ENCODE data around the gene SST. TPM values are rescaled to one million over a fixed set of nuclear protein-coding genes. Genes with fewer than 3 reads are reported as not detected.
A peak's percentile ranks its signal among the peaks of the same experiment; 100 is the strongest.

Gene SST
- total RNA-seq, 1 experiment from 2014 or later: not detected

DNA sequence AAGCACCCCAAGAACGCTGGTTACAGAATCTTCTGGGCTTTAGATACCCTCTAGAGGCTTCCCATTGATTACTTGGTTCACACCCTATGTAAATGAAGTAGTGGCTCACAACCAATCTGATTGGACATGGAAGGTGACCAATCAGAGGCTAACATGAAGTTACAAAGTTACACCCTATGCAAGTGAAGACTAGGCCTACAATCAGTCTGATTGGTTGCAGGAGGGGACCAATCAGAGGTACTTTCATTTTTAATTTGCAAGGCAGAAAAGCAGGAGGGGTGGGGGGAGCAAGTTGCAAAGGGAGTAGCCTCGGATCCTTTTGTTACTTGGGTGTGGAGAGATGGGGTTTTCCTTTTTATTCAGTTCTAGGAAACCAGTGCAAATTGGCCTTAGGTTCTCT lies 43.3 kb upstream of the SST start:
- RAD21 ChIA-PET (ENCODE audit: low non-redundant PET in 1 of 2, low total read pairs in 2 of 2, uncharacterized antibody in 2 of 2, unreplicated experiment in 2 of 2): interaction anchor here (0.6 to 0.9 kb wide), 2 partner anchors 34 to 66 kb away, joined by 3 to 4 read pairs; no protein-coding TSS in a partner anchor
- H3K27ac ChIP-seq (ENCODE audit: low read depth, low read length): no peak overlapping the region
- peak overlapping the region; percentile 67 for H2AFZ ChIP-seq (ENCODE audit: low read depth, low read length, poor library complexity, severe bottlenecking)
- H3K9me3 ChIP-seq (ENCODE audit: control insufficient read depth in 1 of 2, insufficient read depth in 1 of 2, low read depth in 1 of 2, low read length in 2 of 2): no peaks in the 10 kb centered on the region
- H3K4me2 ChIP-seq (ENCODE audit: low read length): no peak overlapping the region
- H3K9me2 ChIP-seq (ENCODE audit: insufficient read depth): no peaks in the 10 kb centered on the region
- TF ChIP-seq SIN3A (IDR thresholded peaks at IDR 0.05; ENCODE audit: low read depth): no peak
- TF ChIP-seq, protein P1, sequence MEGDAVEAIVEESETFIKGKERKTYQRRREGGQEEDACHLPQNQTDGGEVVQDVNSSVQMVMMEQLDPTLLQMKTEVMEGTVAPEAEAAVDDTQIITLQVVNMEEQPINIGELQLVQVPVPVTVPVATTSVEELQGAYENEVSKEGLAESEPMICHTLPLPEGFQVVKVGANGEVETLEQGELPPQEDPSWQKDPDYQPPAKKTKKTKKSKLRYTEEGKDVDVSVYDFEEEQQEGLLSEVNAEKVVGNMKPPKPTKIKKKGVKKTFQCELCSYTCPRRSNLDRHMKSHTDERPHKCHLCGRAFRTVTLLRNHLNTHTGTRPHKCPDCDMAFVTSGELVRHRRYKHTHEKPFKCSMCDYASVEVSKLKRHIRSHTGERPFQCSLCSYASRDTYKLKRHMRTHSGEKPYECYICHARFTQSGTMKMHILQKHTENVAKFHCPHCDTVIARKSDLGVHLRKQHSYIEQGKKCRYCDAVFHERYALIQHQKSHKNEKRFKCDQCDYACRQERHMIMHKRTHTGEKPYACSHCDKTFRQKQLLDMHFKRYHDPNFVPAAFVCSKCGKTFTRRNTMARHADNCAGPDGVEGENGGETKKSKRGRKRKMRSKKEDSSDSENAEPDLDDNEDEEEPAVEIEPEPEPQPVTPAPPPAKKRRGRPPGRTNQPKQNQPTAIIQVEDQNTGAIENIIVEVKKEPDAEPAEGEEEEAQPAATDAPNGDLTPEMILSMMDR (IDR thresholded peaks at IDR 0.05 in 2 of 3, conservative IDR thresholded peaks at IDR 0.05 in 1 of 3; ENCODE audit: borderline replicate concordance in 1 of 3, insufficient read depth in 1 of 3, low read depth in 2 of 3, low read length in 2 of 3): no peak
- TF ChIP-seq FOSL1 (IDR thresholded peaks at IDR 0.05; ENCODE audit: low read depth): no peak
- TF ChIP-seq TCF7L2 (IDR thresholded peaks at IDR 0.05; ENCODE audit: borderline replicate concordance, extremely low read depth, insufficient read depth, insufficient read length): no peak
- TF ChIP-seq, protein P2, sequence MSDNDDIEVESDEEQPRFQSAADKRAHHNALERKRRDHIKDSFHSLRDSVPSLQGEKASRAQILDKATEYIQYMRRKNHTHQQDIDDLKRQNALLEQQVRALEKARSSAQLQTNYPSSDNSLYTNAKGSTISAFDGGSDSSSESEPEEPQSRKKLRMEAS (IDR thresholded peaks at IDR 0.05): no peak
- TF ChIP-seq, protein P3, sequence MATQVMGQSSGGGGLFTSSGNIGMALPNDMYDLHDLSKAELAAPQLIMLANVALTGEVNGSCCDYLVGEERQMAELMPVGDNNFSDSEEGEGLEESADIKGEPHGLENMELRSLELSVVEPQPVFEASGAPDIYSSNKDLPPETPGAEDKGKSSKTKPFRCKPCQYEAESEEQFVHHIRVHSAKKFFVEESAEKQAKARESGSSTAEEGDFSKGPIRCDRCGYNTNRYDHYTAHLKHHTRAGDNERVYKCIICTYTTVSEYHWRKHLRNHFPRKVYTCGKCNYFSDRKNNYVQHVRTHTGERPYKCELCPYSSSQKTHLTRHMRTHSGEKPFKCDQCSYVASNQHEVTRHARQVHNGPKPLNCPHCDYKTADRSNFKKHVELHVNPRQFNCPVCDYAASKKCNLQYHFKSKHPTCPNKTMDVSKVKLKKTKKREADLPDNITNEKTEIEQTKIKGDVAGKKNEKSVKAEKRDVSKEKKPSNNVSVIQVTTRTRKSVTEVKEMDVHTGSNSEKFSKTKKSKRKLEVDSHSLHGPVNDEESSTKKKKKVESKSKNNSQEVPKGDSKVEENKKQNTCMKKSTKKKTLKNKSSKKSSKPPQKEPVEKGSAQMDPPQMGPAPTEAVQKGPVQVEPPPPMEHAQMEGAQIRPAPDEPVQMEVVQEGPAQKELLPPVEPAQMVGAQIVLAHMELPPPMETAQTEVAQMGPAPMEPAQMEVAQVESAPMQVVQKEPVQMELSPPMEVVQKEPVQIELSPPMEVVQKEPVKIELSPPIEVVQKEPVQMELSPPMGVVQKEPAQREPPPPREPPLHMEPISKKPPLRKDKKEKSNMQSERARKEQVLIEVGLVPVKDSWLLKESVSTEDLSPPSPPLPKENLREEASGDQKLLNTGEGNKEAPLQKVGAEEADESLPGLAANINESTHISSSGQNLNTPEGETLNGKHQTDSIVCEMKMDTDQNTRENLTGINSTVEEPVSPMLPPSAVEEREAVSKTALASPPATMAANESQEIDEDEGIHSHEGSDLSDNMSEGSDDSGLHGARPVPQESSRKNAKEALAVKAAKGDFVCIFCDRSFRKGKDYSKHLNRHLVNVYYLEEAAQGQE (IDR thresholded peaks at IDR 0.05; ENCODE audit: low read depth): no peak
- TF ChIP-seq EZH2 (IDR thresholded peaks at IDR 0.05): no peak
- no peak for TF ChIP-seq CBX3 (IDR thresholded peaks at IDR 0.05; ENCODE audit: low read depth)
- no peak for TF ChIP-seq RAD21 (IDR thresholded peaks at IDR 0.05; ENCODE audit: low read depth)
- TF ChIP-seq POLR2AphosphoS5 (IDR thresholded peaks at IDR 0.05; ENCODE audit: low read depth, low read length): no peak
- no peak for TF ChIP-seq EGR1 (IDR thresholded peaks at IDR 0.05; ENCODE audit: low read depth)
- TF ChIP-seq, protein P4, sequence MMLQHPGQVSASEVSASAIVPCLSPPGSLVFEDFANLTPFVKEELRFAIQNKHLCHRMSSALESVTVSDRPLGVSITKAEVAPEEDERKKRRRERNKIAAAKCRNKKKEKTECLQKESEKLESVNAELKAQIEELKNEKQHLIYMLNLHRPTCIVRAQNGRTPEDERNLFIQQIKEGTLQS (IDR thresholded peaks at IDR 0.05): no peak
- TF ChIP-seq EZH2phosphoT487 (IDR thresholded peaks at IDR 0.05; ENCODE audit: borderline replicate concordance): no peak
- no peak for TF ChIP-seq ZNF274 (IDR thresholded peaks at IDR 0.05; ENCODE audit: low read depth, low read length)
- TF ChIP-seq SP1 (IDR thresholded peaks at IDR 0.05; ENCODE audit: low read depth): no peak
- no peak for TF ChIP-seq YY1 (IDR thresholded peaks at IDR 0.05; ENCODE audit: extremely low read depth, insufficient replicate concordance, low read depth, low read length)
- no peak for TF ChIP-seq ZFX (IDR thresholded peaks at IDR 0.05)
- H3K36me3 ChIP-seq (ENCODE audit: control insufficient read depth in 1 of 2, insufficient read depth in 2 of 2, low read length in 2 of 2): no peaks in the 10 kb centered on the region
- H3K4me3 ChIP-seq (replicated peaks in 1 of 2; ENCODE audit: low read depth in 1 of 2, low read length in 2 of 2): no peak overlapping the region
- POLR2A ChIA-PET: no interaction called here
- no peak overlapping the region for H3K9ac ChIP-seq (ENCODE audit: low read length)
- CTCF ChIA-PET: interaction anchor here (1.1 to 3.2 kb wide), 8 partner anchors 8 to 1241 kb away, joined by 3 to 28 read pairs (median 6); no protein-coding TSS in a partner anchor
- H3K79me2 ChIP-seq (ENCODE audit: insufficient read depth, low read length): no peaks in the 10 kb centered on the region
- no peak for DNase-seq (ENCODE audit: low read depth, low spot score)
- H3K4me1 ChIP-seq (ENCODE audit: control insufficient read depth in 1 of 2, insufficient read depth in 2 of 2, low read length in 2 of 2): no peaks in the 10 kb centered on the region
- intact Hi-C loops (cut with micrococcal nuclease): loop anchor here (10.0 kb wide), 1 partner anchor 869 kb away; the partner anchor contains the start of gene ADIPOQ
- no peaks in the 10 kb centered on the region for H3K27me3 ChIP-seq (ENCODE audit: insufficient read depth, low read length)
- no peaks in the 10 kb centered on the region for H4K20me1 ChIP-seq (ENCODE audit: insufficient read depth)
- peak; percentile 29; the same call in 1 of the 2 replicates for ATAC-seq
- no TSS peak for BruUV-seq (replicated peaks)
